Lower leg skin (tissue), 3 donors: ENCODE results near the gene FLNB.
"Not testable (repeated sequence)": the region's sequence is repeated elsewhere in the genome, so short reads cannot be mapped to it uniquely, and the experiment has no call there.

Experiments
- CTCF ChIP-seq, 3 donors: fragments of 450-650 bp; IDR thresholded peaks; one replicate each; pipeline ENCODE4 v1.5.1; 2016; ENCODE audit warnings: antibody characterized with exemption in 3 of 3, mild to moderate bottlenecking in 3 of 3, moderate library complexity in 2 of 3
- POLR2A ChIP-seq, 2 donors: fragments of 450-650 bp; IDR thresholded peaks; one replicate each; pipeline ENCODE4 v1.6.1; 2016 to 2017; ENCODE audit warnings: antibody characterized with exemption in 2 of 2, mild to moderate bottlenecking in 1 of 2, moderate library complexity in 1 of 2

GRCh38 chr3:58051658-58052261 is 43.5 kb downstream of the FLNB start:
- not testable (repeated sequence) for TF ChIP-seq CTCF, POLR2A (IDR thresholded peaks at IDR 0.05)
